DMS 273 (cell line): Measurements from ENCODE around the gene NOSIP.

Source experiments
- DNase-seq: peaks from one replicate; lab custom pipeline; 2025; ENCODE audit not compliant: unreplicated experiment; lab: John Stamatoyannopoulos, UW

Gene NOSIP

DNA sequence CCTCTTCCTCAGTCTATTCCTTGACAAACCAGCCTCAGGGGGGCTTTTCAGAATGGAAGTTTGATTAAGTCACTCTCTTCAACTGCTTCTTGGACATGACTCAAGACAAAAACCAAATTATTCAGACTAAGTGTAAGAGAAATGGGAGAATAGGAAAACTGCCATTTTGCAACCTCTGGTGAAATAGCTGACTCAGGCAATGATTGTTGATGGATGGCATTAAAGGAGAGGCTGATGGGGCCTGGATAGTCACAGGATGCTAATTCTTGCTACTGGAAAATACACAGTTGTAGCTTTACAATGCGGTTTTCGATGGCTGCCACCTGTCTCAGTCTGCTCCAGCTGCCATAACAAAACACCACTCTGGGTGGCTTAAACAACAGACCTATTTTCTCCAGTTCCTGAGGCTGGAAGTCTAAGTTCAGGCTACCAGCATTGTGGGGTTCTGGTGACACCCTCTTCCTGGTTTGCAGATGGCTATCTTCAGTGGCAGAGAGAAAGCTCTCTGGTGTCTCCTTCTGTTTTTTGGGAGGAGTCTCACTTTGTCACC, 6.1 kb downstream of the NOSIP start:
- DNase-seq, result no peak

DNA sequence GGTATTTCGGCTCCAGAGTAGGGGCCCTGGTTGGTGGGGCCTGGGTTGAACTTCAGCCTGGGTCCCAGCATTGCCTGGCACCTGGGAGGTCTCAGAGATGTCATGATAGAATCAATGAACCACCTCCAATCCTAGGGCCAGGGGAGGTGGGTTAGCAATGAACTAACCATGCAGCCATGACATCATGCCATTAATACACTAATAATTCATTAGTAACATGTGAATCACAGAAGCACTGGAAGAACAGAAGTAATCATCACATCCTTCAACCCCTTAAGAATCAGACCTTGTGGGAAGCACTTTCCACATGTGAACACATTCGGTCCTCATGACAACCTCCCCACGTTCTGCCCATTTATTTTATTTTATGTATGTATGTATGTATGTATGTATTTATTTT, 6.9 kb downstream of the NOSIP start:
- DNase-seq, result no peak

DNA sequence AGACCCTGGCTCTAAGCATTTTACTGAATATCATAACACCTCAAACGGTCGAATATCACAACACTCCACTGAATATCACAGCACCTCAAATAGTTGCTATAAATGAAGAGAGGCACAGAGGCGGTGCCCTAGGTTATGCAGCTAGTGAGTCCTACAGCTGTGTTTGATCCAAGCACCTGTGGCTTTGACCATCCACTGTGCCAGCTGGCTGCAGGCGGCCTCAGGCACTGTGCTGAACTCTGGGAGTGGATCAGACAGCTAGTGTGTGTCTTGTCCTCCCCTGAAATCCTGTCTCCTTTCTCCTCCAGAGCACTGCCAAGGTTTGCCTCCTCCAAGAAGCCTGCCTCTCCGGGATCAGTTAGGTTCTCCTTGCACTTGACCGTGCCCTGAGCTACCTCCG, 7.3 kb downstream of the NOSIP start:
- no peak for DNase-seq

DNA sequence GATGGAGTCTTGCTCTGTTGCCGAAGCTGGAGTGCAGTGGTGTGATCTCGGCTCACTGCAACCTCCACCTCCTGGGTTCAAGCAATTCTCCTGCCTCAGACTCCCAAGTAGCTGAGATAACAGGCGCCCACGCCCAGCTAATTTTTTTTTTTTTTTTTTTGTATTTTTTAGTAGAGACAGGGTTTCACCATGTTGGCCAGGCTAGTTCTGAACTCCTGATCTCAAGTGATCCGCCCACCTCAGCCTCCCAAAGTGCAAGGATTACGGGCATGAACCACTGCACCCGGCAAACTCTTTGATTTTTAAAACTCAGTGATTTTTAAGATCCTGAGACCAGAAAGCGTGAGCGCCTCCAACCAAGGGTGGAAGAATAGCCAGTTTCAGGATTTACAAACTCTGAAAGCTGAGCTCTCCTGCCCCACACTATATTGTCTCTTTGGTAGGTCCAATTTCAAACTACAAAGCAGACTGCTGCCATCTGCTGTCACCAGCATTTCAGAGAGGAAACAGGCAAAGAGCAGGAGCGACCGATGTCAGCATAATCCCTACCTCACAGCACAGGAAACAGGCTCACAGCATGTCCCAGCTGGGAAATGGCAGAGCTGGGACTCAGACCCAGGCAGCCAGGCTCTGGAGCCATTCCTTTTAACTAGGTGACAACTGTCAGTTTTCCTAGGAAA, 9.2 kb downstream of the NOSIP start:
- DNase-seq, result peak; percentile 54

DNA sequence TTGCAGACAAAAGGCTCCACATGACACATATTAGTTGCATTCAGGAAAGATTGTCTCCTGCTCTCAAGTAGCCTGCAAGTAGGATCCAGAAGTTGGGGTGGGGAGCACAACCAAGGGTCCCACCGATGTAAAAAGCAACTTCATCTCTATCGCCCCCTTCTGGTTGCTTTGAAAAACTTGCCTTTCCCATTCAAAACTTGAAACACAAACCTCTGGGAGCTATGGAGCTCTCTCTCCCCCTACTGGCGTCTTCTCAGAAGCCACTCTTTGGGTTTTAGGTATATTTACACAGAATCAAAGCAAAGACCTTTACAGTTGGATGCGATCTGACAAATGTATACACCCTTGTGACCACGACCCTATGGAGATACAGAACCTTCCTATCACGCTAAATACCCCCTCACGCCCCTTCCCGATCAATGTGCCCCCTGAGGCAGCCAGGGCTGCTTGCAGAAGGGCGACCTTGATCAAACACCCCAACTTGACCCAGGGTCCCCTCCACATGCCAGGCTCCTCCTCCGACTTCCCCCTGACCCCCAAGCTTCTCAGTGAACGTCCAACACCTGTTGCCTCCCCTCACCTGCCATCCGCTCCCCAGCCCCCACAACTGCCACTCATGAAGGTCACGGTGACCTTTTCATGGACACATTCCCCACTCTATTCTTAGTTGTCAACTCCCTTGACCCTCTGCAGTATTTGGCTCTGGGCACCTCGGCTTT, 10.1 kb downstream of the NOSIP start:
- DNase-seq, result peak; percentile 92

DNA sequence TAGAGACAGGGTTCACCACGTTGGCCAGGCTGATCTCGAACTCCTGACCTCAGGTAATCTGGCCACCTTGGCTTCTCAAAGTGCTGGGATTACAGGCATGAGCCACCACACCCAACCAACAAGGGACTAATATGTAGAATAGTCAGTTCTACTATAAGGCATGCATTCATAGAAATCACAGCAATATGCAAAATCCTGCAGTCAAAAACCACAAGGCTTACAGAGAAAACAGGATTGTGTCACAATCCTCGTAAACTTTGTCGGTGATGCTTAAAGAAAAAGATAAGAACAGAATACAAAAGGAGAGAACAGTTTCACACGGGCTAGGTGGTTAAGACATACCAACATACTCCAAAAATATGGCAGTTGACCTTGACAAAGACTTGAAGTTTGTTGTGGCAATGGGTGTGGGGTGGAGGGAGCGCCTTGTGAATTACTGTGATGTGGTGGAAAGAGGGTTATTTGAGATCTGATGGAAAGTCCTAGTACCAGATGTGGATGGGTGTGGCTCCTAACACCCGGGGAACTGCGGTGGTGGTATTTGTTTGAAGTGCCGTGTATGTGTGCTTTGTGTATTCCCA, 12.4 kb downstream of the NOSIP start:
- DNase-seq, result no peak

GRCh38 chr19:49566302-49566701, 14.1 kb downstream of the NOSIP start:
- DNase-seq, result no peak

DNA sequence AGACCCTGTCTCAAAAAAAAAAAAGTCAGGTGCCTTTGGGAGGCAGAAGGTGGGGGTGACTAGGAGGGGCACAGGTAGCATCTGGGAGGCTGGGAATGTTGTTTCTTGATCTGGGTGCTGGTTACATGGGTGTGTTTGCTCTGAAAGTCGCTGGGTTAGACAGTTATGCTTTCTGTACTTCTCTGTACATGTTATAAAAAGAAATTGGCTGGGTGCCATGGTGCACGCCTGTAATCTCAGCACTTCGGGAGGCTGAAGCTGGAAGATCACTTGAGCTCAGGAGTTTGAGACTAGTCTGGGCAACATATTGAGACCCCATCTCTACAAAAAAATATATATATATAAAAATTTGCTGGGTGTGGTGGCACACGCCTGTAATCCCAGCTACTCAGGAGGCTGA, 15.1 kb downstream of the NOSIP start:
- DNase-seq, result no peak

DNA sequence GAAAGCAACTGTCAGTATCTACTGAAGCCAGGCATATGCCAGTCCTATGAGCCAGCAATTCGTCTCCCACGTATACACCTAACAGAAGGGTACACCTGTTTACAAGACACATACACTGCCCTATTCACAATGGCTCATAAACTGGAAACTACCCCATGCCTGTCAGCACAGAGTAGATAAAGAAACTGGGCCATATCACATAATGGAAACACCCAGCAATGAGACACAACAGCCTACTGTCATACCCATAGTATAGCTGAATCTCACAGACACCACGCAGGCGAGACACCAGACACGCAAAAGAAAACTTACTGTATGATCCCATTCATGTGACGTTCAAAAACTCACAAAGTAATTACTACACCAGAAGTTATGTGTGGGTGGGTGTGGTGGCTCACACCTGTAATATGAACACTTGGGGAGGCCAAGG, 15.7 kb downstream of the NOSIP start:
- no peak for DNase-seq

DNA sequence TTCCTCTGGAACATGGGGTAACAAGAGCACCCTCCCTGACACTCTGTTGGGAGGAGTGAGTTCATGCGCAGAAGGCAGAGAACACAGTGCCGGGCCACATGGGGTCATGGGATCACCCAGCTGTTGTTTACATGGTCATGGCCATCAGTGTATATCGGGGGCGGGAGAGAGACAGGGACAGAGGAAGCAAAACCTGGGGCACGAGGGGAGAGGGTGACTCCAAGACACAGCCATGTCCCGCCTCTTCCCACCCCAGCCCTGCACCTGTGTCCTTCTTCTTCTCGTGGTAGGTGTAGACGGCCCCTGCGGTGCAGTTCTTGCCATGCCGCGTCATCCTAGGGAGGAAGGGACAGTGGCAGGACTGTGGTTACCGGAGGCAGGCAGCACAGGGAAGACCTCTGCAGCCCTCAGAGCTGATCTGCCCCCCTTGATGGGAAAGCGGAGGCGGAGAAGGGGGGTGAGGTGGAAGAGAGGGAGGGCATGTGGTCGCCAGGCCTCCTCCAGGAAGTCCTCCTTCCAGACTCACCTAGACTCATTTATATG, 19.9 kb downstream of the NOSIP start:
- DNase-seq, result no peak

GRCh38 chr19:49559928-49560327, 20.4 kb downstream of the NOSIP start:
- DNase-seq, result no peak

DNA sequence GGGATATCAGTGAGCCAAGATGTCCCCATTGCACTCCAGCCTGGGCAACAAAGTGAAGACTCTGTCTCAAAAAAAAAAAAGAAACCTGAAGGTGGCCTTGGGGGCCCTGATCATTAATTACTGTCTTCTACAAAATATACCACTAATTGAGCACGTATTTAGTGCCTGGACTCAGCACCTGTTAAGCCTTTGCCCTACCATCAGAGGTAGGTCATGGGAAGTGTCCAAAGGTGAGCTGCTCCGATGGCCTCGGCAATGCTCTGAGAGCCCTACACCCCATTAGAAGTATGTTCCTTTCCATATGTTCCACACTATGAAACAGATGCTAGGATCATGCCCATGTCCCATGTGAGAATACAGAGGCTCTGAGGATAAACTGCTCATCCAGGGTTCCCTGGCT, 20.9 kb downstream of the NOSIP start:
- no peak for DNase-seq

- no peak for DNase-seq
These were observed 21.8 kb downstream of the NOSIP start for GRCh38 chr19:49558591-49558990.

- DNase-seq, result no peak
These were observed 22.6 kb downstream of the NOSIP start for GRCh38 chr19:49557641-49558325.

- no peak for DNase-seq
These were observed 23.7 kb downstream of the NOSIP start for GRCh38 chr19:49556412-49557398.

DNA sequence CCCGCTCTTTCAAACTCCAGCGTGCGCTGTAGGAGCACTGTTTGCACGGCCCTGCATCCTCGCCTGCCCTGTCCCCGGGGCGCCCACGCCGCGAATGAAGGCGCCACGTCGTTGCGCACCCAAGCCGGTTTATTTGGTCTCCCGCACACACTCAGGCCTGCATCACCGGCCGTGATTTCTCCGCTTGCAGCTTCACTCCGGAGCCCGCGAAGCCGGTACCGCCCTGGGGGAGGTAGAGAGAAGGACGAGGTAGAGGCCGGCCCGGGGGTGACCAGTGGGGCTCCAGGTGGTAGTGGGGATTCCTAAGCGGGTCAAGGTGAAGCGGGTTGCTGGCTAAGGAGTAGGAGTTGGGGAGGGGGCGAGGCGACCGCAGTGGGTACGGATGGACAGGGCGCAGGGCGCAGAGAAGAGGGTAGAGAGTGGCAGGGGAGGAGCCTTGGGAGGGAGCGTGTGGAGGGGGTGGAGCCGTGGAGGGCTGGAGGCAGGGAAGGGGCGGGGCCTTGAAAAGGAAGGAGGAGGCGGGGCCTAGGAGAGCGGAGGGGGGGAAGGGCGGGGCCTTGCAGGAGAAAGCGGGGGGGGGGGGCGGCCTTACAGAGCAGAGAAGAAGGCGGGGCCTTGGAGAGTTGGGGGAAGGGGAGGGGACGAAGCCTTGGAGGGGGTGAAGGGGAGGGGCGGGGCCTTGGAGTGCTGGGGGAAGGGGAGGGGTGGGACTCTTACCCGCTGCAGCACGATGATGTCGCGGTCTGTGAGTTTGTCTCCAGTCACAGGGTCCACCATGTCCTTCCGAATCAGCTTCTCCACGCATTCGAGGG, 24.6 kb downstream of the NOSIP start:
- peak; percentile 37 for DNase-seq

GRCh38 chr19:49554701-49555181, 25.6 kb downstream of the NOSIP start:
- DNase-seq, result no peak

- no peak for DNase-seq
These were observed 26.7 kb downstream of the NOSIP start for GRCh38 chr19:49553451-49554271.
